ENCODE measurements around the gene MCHR1.
"Not testable (repeated sequence)": the region's sequence is repeated elsewhere in the genome, so short reads cannot be mapped to it uniquely, and the experiment has no call there.

Gene MCHR1

GRCh38 chr22:40656651-40657050, 22.6 kb upstream of the MCHR1 start:
- not testable (repeated sequence) for DNase-seq

GRCh38 chr22:40659166-40659565, 20.1 kb upstream of the MCHR1 start:
- no peak for DNase-seq

GRCh38 chr22:40660730-40661129, 18.6 kb upstream of the MCHR1 start:
- DNase-seq: no peak

- DNase-seq: no peak
Observed at GRCh38 chr22:40661671-40662070, 17.6 kb upstream of the MCHR1 start.

- DNase-seq: no peak
Observed at GRCh38 chr22:40665312-40665711, 14.0 kb upstream of the MCHR1 start.

GRCh38 chr22:40666151-40666848, 13.0 kb upstream of the MCHR1 start:
- no peak for DNase-seq

GRCh38 chr22:40668611-40669411, 10.5 kb upstream of the MCHR1 start:
- no peak for DNase-seq

- no peak for DNase-seq
Observed at GRCh38 chr22:40670058-40670457, 9.2 kb upstream of the MCHR1 start.

- no peak for DNase-seq
Observed at GRCh38 chr22:40671369-40671768, 7.9 kb upstream of the MCHR1 start.

GRCh38 chr22:40671796-40672360, 7.4 kb upstream of the MCHR1 start:
- no peak for DNase-seq

GRCh38 chr22:40673017-40673416, 6.3 kb upstream of the MCHR1 start:
- no peak for DNase-seq

- no peak for DNase-seq
Observed at GRCh38 chr22:40674274-40674673, 5.0 kb upstream of the MCHR1 start.

GRCh38 chr22:40676166-40676565, 3.1 kb upstream of the MCHR1 start:
- DNase-seq: not testable (repeated sequence)

GRCh38 chr22:40676644-40677043, 2.6 kb upstream of the MCHR1 start:
- no peak for DNase-seq

GRCh38 chr22:40678493-40679248, 613 bp upstream of the MCHR1 start:
- DNase-seq: no peak

- DNase-seq: no peak
Observed at GRCh38 chr22:40679964-40680818, 907 bp downstream of the MCHR1 start.

- DNase-seq: no peak
Observed at GRCh38 chr22:40680819-40681183, 1.5 kb downstream of the MCHR1 start.

- DNase-seq: no peak
Observed at GRCh38 chr22:40681451-40681850, 2.2 kb downstream of the MCHR1 start.

GRCh38 chr22:40684728-40685127, 5.4 kb downstream of the MCHR1 start:
- no peak for DNase-seq

GRCh38 chr22:40685406-40685805, 6.1 kb downstream of the MCHR1 start:
- DNase-seq: no peak

- no peak for DNase-seq
Observed at GRCh38 chr22:40687706-40688105, 8.4 kb downstream of the MCHR1 start.

- no peak for DNase-seq
Observed at GRCh38 chr22:40690370-40690769, 11.1 kb downstream of the MCHR1 start.
